NCI-H82 (cell line): ENCODE data around the gene HOXC5.

Experiments used
- DNase-seq: peaks from one replicate; lab custom pipeline; 2025; lab: John Stamatoyannopoulos, UW

The HOXC5 gene

GRCh38 chr12:54006559-54007220, 26.2 kb upstream of the HOXC5 start:
- DNase-seq: no peak

- peak; percentile 70 for DNase-seq
Observed at GRCh38 chr12:54007538-54008259, 25.2 kb upstream of the HOXC5 start.

- no peak for DNase-seq
Observed at GRCh38 chr12:54008260-54008552, 24.6 kb upstream of the HOXC5 start.

GRCh38 chr12:54009171-54010052, 23.4 kb upstream of the HOXC5 start:
- peak; percentile 67 for DNase-seq

GRCh38 chr12:54010053-54010971, 22.5 kb upstream of the HOXC5 start:
- DNase-seq: peak; percentile 49

GRCh38 chr12:54010972-54011664, 21.7 kb upstream of the HOXC5 start:
- no peak for DNase-seq

GRCh38 chr12:54011665-54012532, 21.0 kb upstream of the HOXC5 start:
- DNase-seq: no peak

- peak; percentile 59 for DNase-seq
Observed at GRCh38 chr12:54012631-54013409, 20.0 kb upstream of the HOXC5 start.

GRCh38 chr12:54014377-54015017, 18.4 kb upstream of the HOXC5 start:
- no peak for DNase-seq

- no peak for DNase-seq
Observed at GRCh38 chr12:54015018-54015931, 17.6 kb upstream of the HOXC5 start.

GRCh38 chr12:54016051-54016450, 16.8 kb upstream of the HOXC5 start:
- no peak for DNase-seq

GRCh38 chr12:54016478-54016964, 16.3 kb upstream of the HOXC5 start:
- no peak for DNase-seq

- DNase-seq: peak; percentile 93
Observed at GRCh38 chr12:54017027-54017788, 15.6 kb upstream of the HOXC5 start.

- DNase-seq: peak; percentile 99
Observed at GRCh38 chr12:54017878-54018467, 14.9 kb upstream of the HOXC5 start.

GRCh38 chr12:54018468-54018984, 14.3 kb upstream of the HOXC5 start:
- DNase-seq: peak; percentile 88
